GM12873 (cell line): ENCODE measurements around the gene PTPRJ.

ENCODE experiments used
- TF ChIP-seq, protein P1 (sequence below): IDR thresholded peaks from 2 replicates; pipeline ENCODE4 v1.5.1; 2012; ENCODE audit warnings: low read depth, mild to moderate bottlenecking, moderate library complexity, low read length, control low read depth; ENCODE audit not compliant: insufficient read depth; ENCODE audit errors: missing control alignments

PTPRJ gene

DNA sequence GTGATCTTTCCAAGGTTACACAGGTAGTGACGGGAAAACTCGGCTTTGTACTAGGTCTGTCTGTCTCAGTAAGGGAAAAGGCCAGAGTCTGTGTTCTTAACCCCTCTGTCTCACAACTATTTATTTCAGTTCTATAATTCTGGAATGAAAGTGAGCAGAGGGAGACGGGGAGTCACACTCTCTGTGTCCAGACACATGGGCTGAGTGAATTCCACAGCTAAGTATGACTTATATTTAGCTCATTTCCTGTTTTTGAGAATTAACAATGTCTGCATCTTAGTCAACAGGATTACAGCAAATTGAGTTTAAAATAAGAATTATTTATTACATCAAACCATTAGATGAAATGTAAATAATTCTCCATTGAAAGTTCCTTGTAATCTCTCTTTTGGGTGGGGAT, 173.8 kb downstream of the PTPRJ start:
- TF ChIP-seq, protein P1, sequence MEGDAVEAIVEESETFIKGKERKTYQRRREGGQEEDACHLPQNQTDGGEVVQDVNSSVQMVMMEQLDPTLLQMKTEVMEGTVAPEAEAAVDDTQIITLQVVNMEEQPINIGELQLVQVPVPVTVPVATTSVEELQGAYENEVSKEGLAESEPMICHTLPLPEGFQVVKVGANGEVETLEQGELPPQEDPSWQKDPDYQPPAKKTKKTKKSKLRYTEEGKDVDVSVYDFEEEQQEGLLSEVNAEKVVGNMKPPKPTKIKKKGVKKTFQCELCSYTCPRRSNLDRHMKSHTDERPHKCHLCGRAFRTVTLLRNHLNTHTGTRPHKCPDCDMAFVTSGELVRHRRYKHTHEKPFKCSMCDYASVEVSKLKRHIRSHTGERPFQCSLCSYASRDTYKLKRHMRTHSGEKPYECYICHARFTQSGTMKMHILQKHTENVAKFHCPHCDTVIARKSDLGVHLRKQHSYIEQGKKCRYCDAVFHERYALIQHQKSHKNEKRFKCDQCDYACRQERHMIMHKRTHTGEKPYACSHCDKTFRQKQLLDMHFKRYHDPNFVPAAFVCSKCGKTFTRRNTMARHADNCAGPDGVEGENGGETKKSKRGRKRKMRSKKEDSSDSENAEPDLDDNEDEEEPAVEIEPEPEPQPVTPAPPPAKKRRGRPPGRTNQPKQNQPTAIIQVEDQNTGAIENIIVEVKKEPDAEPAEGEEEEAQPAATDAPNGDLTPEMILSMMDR: no peak

DNA sequence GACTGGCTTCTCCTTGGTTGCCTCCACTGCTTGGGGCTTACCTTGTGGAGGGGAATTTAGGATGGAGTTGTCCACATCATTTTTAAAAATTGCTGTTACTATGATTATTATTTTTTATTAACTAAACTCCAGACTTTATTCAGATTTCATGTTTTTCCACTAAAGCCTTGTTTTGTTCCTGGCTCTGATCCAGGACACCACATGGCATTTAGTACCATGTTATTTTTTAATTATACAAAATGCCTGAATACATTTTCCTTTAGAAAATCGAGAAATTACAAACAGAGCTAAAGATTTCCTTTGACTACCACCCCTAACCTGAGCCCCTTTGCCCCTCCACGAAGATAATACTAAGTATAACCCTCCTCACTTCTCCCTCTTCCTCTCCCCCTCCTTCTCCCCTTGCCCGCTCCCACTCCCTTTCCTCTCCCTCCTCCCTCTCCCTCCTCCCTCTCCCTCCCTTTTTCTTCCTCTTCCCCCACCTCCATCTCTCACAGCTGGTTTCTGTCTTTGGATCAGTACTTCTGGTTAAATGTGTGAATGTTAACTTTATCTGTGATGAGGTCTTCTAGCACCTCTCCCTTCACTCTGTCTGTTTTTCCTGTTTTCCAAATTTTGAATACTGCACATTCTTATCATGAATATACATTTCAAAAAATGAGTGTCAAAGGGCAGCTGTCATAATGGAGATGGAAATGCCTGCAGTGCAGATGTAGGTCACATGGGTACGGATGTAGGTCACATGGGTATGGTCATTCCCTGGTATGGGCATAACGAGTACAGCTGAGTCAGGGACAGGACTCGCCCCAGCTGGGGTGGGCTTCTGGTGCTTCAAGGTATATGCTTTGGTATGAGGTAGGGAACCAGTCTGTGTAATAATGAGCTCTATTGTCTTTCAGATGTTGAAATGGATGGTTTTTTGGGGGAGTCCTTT, 181.9 kb downstream of the PTPRJ start:
- TF ChIP-seq, protein P1: no peak

DNA sequence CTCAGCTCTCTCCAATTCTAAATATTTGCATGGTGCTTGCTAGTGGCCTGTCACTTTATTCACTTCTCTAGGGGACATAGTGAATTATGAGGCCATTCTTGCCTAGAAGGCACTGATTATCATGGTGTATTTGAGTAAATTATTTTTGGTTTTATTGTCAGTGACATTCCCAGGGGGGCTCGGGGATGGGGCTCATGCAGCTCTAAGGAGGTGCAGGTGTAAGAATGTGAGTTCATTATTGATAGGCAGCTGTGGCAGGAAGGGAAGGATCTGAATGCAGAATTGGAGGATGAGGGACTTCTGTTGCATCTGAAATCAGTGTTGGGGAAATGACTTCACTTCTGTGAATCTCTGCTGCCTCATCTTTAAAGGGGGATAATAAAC, 182.5 kb downstream of the PTPRJ start:
- TF ChIP-seq, protein P1: no peak

DNA sequence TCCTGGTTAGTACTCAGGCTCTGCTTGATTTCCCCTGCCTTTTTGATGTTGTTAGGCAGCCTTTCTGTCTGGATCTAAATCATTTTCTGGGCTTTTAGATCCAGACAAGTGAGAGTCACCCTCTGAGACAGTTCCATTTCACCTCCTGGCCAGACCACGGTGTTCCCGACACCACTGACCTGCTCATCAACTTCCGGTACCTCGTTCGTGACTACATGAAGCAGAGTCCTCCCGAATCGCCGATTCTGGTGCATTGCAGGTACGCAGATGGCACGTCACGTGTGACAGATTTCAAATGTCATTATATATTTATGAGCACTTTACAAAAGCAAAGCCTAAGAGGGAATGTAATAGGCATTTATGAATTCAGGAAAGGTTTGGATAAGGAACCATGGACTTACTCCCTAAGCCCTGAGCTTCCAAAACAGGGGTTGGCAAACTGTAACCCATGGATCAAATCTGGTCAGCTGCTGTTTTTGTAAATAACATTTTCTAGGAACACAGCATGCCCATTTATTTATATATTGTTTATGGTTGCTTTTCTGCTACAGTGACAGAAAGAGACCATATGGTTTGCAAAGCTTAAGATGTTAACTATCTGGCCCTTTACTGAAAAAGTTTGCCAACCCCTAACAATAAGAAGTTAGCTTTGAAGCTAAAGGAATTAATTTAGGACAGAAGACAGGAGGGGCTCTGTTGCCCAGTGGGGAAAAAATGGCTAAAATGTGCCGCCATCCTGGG, 183.2 kb downstream of the PTPRJ start:
- TF ChIP-seq, protein P1: no peak

DNA sequence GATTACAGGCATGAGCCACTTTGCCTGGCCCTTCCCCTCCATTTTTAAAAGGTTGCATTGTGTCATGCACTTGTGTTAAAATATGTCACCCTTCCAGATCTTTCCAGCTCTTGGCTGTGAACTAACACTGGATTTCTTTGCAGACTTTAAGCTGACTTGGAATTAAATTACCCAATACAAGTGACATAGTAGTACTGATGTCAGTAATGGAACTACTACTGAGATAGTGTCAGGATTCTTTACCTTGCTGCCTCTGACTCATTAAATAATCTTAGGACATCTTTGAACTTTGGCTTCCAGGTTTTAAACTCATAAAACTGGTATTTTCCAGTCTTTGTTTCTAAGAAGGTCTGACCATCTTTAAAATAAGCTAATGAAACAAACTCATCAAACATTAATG, 184.5 kb downstream of the PTPRJ start:
- TF ChIP-seq, protein P1: no peak

DNA sequence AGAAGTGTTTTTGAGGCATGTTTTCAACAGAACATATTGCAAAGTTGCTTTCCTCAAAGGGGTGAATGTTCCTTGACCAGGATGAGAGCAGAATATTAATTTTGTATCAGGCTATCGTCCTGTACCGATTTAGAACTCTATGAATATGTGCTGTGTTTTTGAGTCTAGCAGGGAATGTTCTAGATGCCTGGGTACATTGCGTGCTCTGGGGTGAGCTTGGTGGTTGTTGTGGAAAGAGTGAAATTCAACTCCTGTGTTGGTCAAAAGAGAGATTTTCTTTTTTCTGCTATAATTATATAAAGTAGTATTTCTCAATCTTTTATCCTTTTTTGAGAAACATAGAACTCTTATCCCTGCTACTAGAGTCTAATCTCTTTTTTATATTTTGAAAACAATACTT, 185.1 kb downstream of the PTPRJ start:
- TF ChIP-seq, protein P1: no peak

DNA sequence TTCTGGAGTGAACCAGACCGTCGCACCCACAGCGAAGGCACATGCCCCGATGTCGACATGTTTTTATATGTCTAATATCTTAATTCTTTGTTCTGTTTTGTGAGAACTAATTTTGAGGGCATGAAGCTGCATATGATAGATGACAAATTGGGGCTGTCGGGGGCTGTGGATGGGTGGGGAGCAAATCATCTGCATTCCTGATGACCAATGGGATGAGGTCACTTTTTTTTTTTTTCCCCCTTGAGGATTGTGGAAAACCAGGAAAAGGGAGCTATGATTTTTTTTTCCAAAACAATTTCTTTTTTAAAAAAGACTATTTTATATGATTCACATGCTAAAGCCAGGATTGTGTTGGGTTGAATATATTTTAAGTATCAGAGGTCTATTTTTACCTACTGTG, 187.0 kb downstream of the PTPRJ start:
- TF ChIP-seq, protein P1: no peak
